ENCODE results near the gene DAAM2. TPM values are rescaled to one million over a fixed set of nuclear protein-coding genes. Genes with fewer than 3 reads are reported as not detected.

Gene DAAM2
- total and polyA plus RNA-seq, 2 experiments from 2014 or later = 1.8 to 5.6 TPM

DNA sequence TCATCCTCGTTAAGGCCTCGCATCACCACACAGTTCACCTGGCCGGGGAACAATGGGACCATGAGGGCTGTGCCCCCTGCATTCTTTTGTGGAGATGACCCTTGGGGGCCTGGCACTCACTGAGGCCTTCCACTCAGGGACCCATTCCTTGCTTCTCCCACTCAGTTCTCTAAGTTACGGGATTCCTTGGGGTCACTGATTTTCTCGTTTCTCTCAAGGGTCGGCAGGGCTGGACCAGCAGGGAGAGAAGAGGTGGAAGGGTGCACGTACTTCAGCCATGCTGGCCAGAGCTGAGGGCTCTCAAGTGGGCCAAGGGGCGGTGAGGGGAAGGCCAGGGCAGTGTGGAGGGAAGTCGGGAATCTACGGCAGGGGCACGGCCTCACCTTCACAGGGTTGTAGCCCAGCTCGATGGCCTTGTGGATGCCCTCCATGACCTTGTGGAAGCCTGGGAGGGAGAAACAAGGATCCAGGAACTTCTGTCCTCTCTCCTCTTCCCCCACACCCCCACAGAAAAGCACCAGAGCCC is 121.3 kb downstream of the DAAM2 start:
- no peak overlapping the region for H2AFZ ChIP-seq
- H3F3A ChIP-seq (ENCODE audit: insufficient read depth) = no peaks in the 10 kb centered on the region
- in situ Hi-C loops (cut with MboI) = no loop called here
- no peak overlapping the region for H3K4me2 ChIP-seq (ENCODE audit: unreplicated experiment)
- no peak for DNase-seq
- no peak overlapping the region for H3K4me3 ChIP-seq
- TF ChIP-seq EZH2phosphoT487 (IDR thresholded peaks at IDR 0.05; ENCODE audit: insufficient read depth, low read depth) = no peak
- no peaks in the 10 kb centered on the region for H4K20me1 ChIP-seq (ENCODE audit: insufficient read depth)
- H3K79me2 ChIP-seq (ENCODE audit: insufficient read depth) = no peaks in the 10 kb centered on the region
- no peak overlapping the region for H3K27ac ChIP-seq
- no peaks in the 10 kb centered on the region for H3K36me3 ChIP-seq (ENCODE audit: low read depth)
- no peak overlapping the region for H3K9ac ChIP-seq
- no peaks in the 10 kb centered on the region for H3K9me3 ChIP-seq (ENCODE audit: low read depth)
- WGBS, 2 experiments (ENCODE audit: low coverage in 1 of 2, low lambda C conversion rate in 2 of 2, missing lambda C conversion rate in 2 of 2) = 96 to 97% methylated on average over 12 of the region's 12 CpGs
- H3K9me2 ChIP-seq (ENCODE audit: insufficient read depth) = no peaks in the 10 kb centered on the region
- no peaks in the 10 kb centered on the region for H3K27me3 ChIP-seq (replicated peaks; ENCODE audit: insufficient read depth)
- no peaks in the 10 kb centered on the region for H3K4me1 ChIP-seq (ENCODE audit: insufficient read depth)

DNA sequence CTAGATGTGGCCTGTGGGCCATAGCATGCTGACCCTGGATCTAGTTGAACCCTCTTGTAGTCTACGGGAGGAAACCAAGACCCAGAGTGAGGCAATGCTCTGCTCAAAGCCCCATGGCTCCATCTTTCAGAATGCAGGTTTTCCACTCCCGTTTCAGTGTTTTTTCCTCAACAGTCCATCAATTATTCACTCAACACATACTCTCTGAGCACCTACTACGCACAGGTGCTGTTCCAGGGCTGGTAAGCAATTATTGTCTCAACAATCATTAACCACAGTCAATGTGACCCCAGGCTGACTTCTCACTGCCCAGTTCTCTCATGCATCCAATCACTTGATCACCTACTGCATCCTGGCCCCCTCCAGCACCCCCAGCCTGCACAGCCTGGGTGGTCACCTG is 122.1 kb downstream of the DAAM2 start:
- H3K27me3 ChIP-seq (replicated peaks; ENCODE audit: insufficient read depth) = no peaks in the 10 kb centered on the region
- no peak overlapping the region for H3K4me2 ChIP-seq (ENCODE audit: unreplicated experiment)
- no peaks in the 10 kb centered on the region for H3F3A ChIP-seq (ENCODE audit: insufficient read depth)
- H2AFZ ChIP-seq = no peak overlapping the region
- 92 to 93% methylated on average over 3 of the region's 3 CpGs for WGBS, 2 experiments (ENCODE audit: low coverage in 1 of 2, low lambda C conversion rate in 2 of 2, missing lambda C conversion rate in 2 of 2)
- in situ Hi-C loops (cut with MboI) = no loop called here
- no peak overlapping the region for H3K9ac ChIP-seq
- H3K27ac ChIP-seq = no peak overlapping the region
- H3K4me1 ChIP-seq (ENCODE audit: insufficient read depth) = no peaks in the 10 kb centered on the region
- TF ChIP-seq EZH2 (IDR thresholded peaks at IDR 0.05; ENCODE audit: insufficient read depth, poor library complexity, severe bottlenecking) (no peak), EZH2phosphoT487 (IDR thresholded peaks at IDR 0.05; ENCODE audit: insufficient read depth, low read depth) (no peak)
- H3K36me3 ChIP-seq (ENCODE audit: low read depth) = no peaks in the 10 kb centered on the region
- no peaks in the 10 kb centered on the region for H3K9me3 ChIP-seq (ENCODE audit: low read depth)
- DNase-seq = no peak
- no peak overlapping the region for H3K4me3 ChIP-seq
- H4K20me1 ChIP-seq (ENCODE audit: insufficient read depth) = no peaks in the 10 kb centered on the region
- H3K79me2 ChIP-seq (ENCODE audit: insufficient read depth) = no peaks in the 10 kb centered on the region
- no peaks in the 10 kb centered on the region for H3K9me2 ChIP-seq (ENCODE audit: insufficient read depth)

DNA sequence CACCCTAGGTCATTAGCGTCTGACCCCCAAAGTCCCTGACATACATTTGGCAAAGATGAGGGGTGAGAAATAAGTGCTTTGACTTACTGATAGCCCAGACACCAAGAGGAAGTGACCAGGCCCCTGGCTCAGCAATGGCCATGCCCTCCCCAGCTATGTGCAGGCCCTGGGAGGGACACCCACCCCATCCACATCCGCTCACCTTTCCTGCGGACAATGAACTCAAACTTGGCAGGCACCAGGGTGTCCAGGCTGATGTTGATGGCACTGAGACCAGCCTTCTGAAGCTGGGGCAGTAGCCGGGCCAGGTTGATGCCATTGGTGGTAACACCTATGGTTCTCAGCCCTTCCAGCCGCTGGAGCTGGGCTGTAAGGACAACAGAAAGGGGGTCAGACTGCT is 123.7 kb downstream of the DAAM2 start:
- H2AFZ ChIP-seq = no peak overlapping the region
- no peak overlapping the region for H3K4me3 ChIP-seq
- no peaks in the 10 kb centered on the region for H3K79me2 ChIP-seq (ENCODE audit: insufficient read depth)
- H3K9me2 ChIP-seq (ENCODE audit: insufficient read depth) = no peaks in the 10 kb centered on the region
- no peaks in the 10 kb centered on the region for H3K4me1 ChIP-seq (ENCODE audit: insufficient read depth)
- no peak for DNase-seq
- H3K27me3 ChIP-seq (replicated peaks; ENCODE audit: insufficient read depth) = no peaks in the 10 kb centered on the region
- 94 to 95% methylated on average over 5 of the region's 5 CpGs for whole genome bisulfite sequencing, 2 experiments (ENCODE audit: low coverage in 1 of 2, low lambda C conversion rate in 2 of 2, missing lambda C conversion rate in 2 of 2)
- no peaks in the 10 kb centered on the region for H3K9me3 ChIP-seq (ENCODE audit: low read depth)
- H3K4me2 ChIP-seq (ENCODE audit: unreplicated experiment) = no peak overlapping the region
- H3K36me3 ChIP-seq (ENCODE audit: low read depth) = no peaks in the 10 kb centered on the region
- no peaks in the 10 kb centered on the region for H3F3A ChIP-seq (ENCODE audit: insufficient read depth)
- no peak overlapping the region for H3K9ac ChIP-seq
- TF ChIP-seq EZH2 (IDR thresholded peaks at IDR 0.05; ENCODE audit: insufficient read depth, poor library complexity, severe bottlenecking) (no peak), EZH2phosphoT487 (IDR thresholded peaks at IDR 0.05; ENCODE audit: insufficient read depth, low read depth) (no peak)
- in situ Hi-C loops (cut with MboI) = no loop called here
- no peak overlapping the region for H3K27ac ChIP-seq
- H4K20me1 ChIP-seq (ENCODE audit: insufficient read depth) = no peaks in the 10 kb centered on the region

GRCh38 chr6:39917329-39917728 is 125.2 kb downstream of the DAAM2 start:
- WGBS, 2 experiments (ENCODE audit: low coverage in 1 of 2, low lambda C conversion rate in 2 of 2, missing lambda C conversion rate in 2 of 2) = 83 to 89% methylated on average over 4 of the region's 4 CpGs
- no peak for DNase-seq

GRCh38 chr6:39917981-39918380 is 125.8 kb downstream of the DAAM2 start:
- Histone ChIP-seq H3K9me3 (ENCODE audit: low read depth) (no peaks in the 10 kb centered on the region), H4K20me1 (ENCODE audit: insufficient read depth) (no peaks in the 10 kb centered on the region), H3K79me2 (ENCODE audit: insufficient read depth) (no peaks in the 10 kb centered on the region), H3K9me2 (ENCODE audit: insufficient read depth) (no peaks in the 10 kb centered on the region), H3K9ac (no peak overlapping the region), H3K4me2 (ENCODE audit: unreplicated experiment) (no peak overlapping the region), H3K36me3 (ENCODE audit: low read depth) (no peaks in the 10 kb centered on the region), H3K27ac (no peak overlapping the region), H2AFZ (no peak overlapping the region), H3F3A (ENCODE audit: insufficient read depth) (no peaks in the 10 kb centered on the region), H3K27me3 (replicated peaks; ENCODE audit: insufficient read depth) (no peaks in the 10 kb centered on the region), H3K4me1 (ENCODE audit: insufficient read depth) (no peaks in the 10 kb centered on the region), H3K4me3 (no peak overlapping the region)
- no peak for TF ChIP-seq EZH2phosphoT487 (IDR thresholded peaks at IDR 0.05; ENCODE audit: insufficient read depth, low read depth)
- no peak for TF ChIP-seq EZH2 (IDR thresholded peaks at IDR 0.05; ENCODE audit: insufficient read depth, poor library complexity, severe bottlenecking)
- in situ Hi-C loops (cut with MboI) = no loop called here
- 91 to 93% methylated on average over 3 of the region's 3 CpGs for WGBS, 2 experiments (ENCODE audit: low coverage in 1 of 2, low lambda C conversion rate in 2 of 2, missing lambda C conversion rate in 2 of 2)
- no peak for DNase-seq

More at GRCh38 chr6:39917329-39917728, 125.2 kb downstream of the DAAM2 start:
- no peaks in the 10 kb centered on the region for H3K9me2 ChIP-seq (ENCODE audit: insufficient read depth)
- H3K9me3 ChIP-seq (ENCODE audit: low read depth) = no peaks in the 10 kb centered on the region
- no peaks in the 10 kb centered on the region for H3K79me2 ChIP-seq (ENCODE audit: insufficient read depth)
- in situ Hi-C loops (cut with MboI) = no loop called here
- no peak overlapping the region for H3K27ac ChIP-seq
- H3K4me1 ChIP-seq (ENCODE audit: insufficient read depth) = no peaks in the 10 kb centered on the region
- H3F3A ChIP-seq (ENCODE audit: insufficient read depth) = no peaks in the 10 kb centered on the region
- H3K4me2 ChIP-seq (ENCODE audit: unreplicated experiment) = no peak overlapping the region
- no peak overlapping the region for H3K9ac ChIP-seq
- H3K27me3 ChIP-seq (replicated peaks; ENCODE audit: insufficient read depth) = no peaks in the 10 kb centered on the region
- no peak overlapping the region for H2AFZ ChIP-seq
- no peaks in the 10 kb centered on the region for H4K20me1 ChIP-seq (ENCODE audit: insufficient read depth)
- H3K36me3 ChIP-seq (ENCODE audit: low read depth) = no peaks in the 10 kb centered on the region
- TF ChIP-seq EZH2phosphoT487 (IDR thresholded peaks at IDR 0.05; ENCODE audit: insufficient read depth, low read depth) (no peak), EZH2 (IDR thresholded peaks at IDR 0.05; ENCODE audit: insufficient read depth, poor library complexity, severe bottlenecking) (no peak)
- H3K4me3 ChIP-seq = no peak overlapping the region

Measured in GM23248 (cell line).